Glomerular endothelial cell (primary cell): ENCODE data around the gene ERG28. TPM values are rescaled to one million over a fixed set of nuclear protein-coding genes. Genes with fewer than 3 reads are reported as not detected.

Source experiments
- DNase-seq: peaks from one replicate; pipeline ENCODE4 v3.0.0-alpha.2; 2011; ENCODE audit warnings: low read depth, low spot score; ENCODE audit errors: extremely low read depth
- total RNA-seq: library from RNA; depleted of rRNA; stranded (reverse); fragments of >200 nt; gene quantifications from 2 replicates; pipeline ENCODE4 v1.2.3, GENCODE V29; 2015

ERG28 gene
- total RNA-seq, 1 donor from 2014 or later, result 13.7 TPM

- no peak for DNase-seq
These were observed 442 bp downstream of the ERG28 start for GRCh38 chr14:75660238-75660629.

DNA sequence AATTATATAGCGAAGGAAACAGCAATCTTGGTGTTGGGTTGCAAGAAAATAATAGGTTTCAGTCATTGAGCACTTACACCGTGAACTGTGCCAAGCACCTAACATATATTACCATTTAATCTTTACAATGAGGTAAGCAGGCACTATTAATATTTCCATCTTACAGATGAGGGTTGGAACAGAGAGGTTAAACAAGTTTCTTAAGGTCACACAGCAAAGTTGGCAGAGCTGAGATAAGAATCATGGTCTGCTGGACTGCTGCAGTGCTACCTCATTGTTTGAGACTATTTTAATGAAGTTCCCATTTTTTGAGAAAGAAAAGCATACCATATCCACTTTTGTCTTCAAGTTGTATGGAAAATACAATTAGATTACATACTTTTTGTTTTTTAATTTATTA lies 1.7 kb downstream of the ERG28 start:
- no peak for DNase-seq

GRCh38 chr14:75657331-75657730 lies 3.3 kb downstream of the ERG28 start:
- DNase-seq, result no peak

- no peak for DNase-seq
These were observed 5.4 kb downstream of the ERG28 start for GRCh38 chr14:75655235-75655634.

- no peak for DNase-seq
These were observed 6.4 kb downstream of the ERG28 start for GRCh38 chr14:75654127-75654732.

GRCh38 chr14:75653563-75653962 lies 7.1 kb downstream of the ERG28 start:
- DNase-seq, result no peak

DNA sequence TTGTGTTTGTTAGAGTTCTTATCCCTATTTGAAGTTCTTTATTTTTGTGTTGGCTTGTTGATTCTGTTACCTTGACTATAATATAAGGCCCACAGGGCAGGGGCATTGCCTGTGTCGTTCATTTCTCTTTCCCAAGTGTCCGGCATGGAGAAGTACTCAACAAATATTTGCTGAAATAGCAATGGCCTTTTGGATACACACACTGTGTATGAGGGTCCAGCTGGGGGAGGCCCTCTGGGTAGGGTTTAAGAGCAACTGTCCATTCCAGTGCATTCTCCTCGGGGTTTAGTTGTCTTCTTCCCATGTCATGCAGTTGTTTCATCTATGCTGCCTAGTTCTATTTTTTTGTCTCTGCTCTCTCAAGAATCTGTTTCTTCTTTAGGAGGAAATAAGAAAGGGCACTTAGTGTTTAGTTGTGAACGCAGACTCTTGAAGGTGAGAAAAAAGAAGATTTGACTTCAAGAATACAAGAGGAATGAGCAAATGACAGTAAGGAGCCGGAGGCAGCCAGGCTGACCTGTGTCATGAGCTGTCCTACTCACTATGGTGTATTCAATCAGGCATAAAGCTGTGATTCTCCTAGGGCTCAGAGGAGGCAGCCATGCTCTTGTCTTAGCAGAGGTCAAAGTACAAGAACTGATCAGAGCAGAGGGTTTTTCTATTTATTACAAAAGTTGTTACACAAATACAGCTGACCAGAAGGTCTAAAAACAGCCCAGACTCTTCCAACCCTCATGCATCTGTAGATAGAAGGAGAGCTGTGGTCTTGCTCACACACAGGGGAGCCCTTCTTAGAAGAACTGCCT lies 10.2 kb downstream of the ERG28 start:
- no peak for DNase-seq

DNA sequence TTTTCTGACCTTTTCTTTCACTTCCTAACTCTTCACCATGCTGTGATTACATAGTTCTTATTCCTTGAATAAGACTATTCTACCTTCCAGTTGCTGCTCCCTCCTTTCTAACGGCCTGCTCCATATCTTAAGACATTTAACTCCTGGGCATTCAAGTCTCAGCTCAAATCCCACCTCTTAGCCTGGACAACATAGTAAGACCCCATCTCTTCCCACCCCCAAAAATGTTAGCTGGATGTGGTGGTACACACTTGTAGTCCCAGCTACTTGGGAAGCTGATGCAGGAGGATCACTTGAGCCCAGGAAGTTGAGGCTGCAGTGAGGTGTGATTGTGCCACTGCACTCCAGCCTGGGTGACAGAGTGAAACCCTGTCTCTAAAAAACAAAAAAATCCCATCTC lies 10.9 kb downstream of the ERG28 start:
- DNase-seq, result no peak

DNA sequence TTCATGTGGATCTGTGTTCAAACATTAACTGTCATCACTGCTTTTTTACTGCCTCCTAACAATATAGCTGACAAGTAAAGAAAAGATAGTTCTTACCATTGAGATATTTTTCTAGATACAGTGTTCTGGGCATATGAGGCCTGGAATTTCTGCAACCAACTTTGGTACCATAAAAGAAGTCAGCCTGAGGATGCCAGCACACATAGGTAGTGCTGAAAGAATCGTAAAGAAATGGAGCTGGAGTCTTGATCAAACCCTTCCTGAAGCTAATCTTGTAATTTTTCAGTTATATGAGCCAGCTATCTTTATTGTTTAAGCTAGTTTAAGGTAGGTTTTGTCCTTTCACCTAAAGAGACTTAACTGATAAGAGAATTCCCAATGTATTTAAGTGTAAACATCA lies 11.3 kb downstream of the ERG28 start:
- no peak for DNase-seq

DNA sequence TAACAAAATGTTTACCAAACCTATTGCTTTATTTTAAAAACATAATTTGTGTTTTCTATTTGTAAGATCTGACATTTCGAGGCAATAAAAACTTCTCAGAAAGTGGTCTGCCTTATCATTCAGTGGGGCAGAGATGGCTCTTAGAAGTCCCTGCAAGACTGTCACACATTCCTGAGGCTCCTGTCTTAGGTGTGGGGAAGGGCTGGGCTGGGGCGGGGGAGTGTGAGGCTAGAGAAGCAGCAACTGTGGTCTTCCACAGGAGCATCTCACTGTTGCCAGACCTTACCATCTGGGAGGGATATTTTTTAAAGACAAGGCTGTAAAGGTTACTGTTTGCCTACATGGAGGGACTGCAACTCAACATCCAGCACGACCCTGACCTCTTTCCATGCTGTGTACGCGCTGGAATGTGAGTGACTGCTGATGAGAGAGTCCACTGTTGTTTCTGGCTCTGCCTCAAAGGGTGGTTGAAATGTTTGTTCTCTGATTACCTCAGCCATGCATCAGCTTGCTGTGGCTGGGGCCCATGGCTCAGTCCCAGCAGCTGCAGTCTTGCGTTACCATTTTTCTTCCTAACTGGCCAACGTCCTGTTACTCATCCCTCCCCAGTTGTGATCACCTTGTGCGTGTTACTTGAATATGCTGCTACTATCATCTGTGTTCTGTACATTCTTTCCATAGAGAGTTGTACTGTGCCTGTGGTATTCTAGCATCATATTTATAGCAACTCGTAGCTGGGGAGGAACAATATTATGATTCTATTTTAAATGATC lies 12.4 kb downstream of the ERG28 start:
- no peak for DNase-seq

DNA sequence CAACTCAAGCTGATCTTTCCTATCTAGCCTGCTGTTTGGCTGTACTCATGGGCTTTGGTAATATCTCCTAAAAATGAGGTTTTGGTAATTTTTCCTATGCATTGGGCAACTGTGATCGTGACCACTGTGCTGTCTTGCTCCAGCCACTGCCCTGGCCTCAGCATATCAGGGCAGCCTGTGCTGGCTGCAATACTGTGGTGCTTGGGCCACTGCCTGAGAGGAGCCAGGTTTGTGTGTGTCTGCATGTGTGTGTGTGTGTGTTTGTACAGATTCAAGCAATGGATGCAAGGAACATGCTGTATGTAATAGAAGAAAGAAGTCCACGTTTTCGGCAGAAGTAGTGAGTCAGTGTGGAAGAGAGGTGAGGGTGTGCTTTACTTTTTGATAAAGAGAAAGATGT lies 13.0 kb downstream of the ERG28 start:
- no peak for DNase-seq

- no peak for DNase-seq
These were observed 13.9 kb downstream of the ERG28 start for GRCh38 chr14:75646762-75647161.

DNA sequence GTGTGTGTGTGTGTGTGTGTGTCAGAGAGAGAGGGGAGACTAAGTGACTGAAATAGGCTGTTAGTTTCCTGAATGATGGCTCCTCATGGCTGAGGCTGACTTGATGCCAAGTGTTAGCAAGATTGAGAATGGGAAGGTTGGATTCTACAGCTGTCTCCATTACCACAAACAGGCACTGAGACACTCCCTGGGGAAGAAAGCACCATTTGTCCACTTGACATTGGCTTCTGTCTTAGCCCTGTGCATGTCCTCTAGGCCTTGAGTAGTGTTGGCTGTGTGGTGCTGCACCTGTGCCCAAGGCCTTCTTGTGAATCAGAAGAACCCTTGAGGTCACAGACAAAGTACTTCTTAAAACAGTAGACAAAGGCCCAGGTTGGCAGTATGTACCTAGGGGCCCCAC lies 15.6 kb downstream of the ERG28 start:
- DNase-seq, result no peak

GRCh38 chr14:75643985-75644384 lies 16.7 kb downstream of the ERG28 start:
- no peak for DNase-seq

- DNase-seq, result no peak
These were observed 19.8 kb downstream of the ERG28 start for GRCh38 chr14:75640876-75641275.

- DNase-seq, result no peak
These were observed 24.5 kb downstream of the ERG28 start for GRCh38 chr14:75636100-75636692.

DNA sequence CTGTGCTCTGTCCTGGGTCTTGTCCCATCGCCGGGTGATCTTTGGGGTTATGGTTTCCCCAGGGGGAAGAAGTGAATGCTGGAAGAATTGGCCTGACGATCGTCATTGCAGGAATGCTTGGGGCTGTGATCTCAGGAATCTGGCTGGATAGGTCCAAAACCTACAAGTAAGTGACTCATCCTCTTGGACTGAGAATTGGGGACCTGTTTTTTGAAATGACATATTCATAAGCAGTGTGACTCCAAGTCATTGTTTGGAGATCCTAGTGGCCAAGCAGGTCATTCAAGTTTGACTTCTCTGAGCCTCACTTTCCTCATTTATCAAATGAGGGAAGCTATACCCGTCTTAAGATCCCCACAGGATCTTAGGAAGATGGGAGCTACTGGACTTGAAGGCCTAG lies 25.8 kb downstream of the ERG28 start:
- DNase-seq, result no peak

- no peak for DNase-seq
These were observed 29.2 kb downstream of the ERG28 start for GRCh38 chr14:75631453-75631831.

DNA sequence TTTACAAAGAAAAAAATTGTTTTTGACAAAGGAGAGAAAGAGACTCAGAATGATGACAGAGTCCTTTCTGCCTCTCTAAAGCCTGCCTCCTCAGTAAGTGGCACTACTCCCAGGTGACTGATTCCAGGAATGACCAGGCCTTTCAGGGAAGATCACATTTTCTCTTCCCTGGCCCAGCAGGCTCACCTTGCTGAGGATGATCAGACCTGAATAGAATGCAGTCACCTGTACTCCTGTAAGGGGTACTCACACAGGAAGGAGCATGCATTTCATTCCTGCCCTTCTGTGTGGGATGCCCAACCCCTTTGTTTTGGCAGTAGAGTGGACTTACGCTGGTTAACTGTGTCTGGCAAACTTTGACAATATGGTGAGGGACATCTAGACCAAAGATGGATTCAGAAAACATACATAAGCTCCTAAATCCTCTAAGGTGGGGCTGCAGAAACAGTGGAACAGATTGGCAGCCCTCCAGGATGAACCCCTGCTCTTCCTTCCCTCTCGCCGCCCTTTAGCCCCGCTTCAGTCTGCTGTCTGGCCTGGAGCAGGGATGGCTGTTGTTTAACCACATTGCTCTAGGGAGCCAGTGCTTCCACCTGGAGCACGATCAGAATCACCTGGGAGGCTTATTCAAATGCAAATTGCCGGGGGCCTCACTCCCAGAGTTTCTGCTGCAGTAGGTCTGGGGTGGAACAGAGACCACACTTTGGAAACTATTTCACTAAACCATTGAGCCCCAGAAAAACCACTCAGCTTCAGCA lies 29.8 kb downstream of the ERG28 start:
- no peak for DNase-seq

DNA sequence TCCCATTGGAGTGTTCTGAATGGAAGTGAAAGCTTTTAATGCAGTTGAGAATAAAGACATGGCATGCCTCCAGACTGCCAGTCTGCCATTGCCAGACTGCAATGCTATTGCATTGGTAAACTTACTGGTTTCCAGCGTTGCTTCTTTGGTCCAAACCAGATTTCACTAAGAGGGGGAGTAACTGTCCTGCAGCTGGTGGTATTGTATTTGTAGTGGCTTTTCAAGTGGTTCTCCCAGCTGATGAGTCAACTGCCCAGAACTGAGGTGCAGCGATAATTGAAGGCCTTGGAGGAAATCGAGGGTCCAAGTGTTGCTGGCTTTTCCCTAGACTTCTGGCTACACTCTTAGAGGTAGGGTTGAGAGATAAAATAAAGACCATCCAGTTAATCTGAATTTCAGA lies 31.9 kb downstream of the ERG28 start:
- no peak for DNase-seq

DNA sequence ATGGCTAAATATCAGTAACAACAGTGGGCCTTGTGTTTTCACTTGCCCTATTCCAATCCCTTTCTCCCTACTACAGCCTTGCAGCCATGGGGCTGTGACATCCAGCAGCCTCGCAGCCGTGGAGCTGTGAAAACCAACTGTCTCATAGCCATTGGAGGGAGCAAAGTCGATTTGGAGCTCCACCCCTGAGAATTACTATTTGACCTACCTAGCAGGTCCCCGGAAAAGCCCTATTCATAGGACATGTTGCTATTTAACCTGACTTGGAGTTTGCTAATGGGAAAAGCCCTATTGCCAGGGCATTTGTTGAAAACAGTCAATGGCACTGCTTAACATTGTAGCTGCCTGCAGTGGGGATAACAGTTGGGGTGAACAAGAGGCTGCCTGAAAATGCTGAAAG lies 33.3 kb downstream of the ERG28 start:
- no peak for DNase-seq
